Ovary (tissue), 9 donors: ENCODE measurements around the gene MATN4. TPM values are rescaled to one million over a fixed set of nuclear protein-coding genes. Genes with fewer than 3 reads are reported as not detected.

Experiments used
- DNase-seq, 5 donors: peaks; one replicate each; pipeline ENCODE4 v3.0.0-alpha.2; 2019 to 2020
- H3K27ac ChIP-seq, 2 donors: fragments of 200-600 bp; one replicate each; pipeline versions ENCODE4 v1.5.1 to v1.8.0; 2019 to 2022
- H3K27me3 ChIP-seq: fragments of 200-600 bp; one replicate; pipeline ENCODE4 v1.8.0; 2022
- H3K36me3 ChIP-seq: fragments of 200-600 bp; sonication (generic); one replicate; pipeline ENCODE4 v1.5.1; 2019
- H3K4me1 ChIP-seq: one replicate; pipeline ENCODE4 v1.8.1; 2013; ENCODE audit warnings: mild to moderate bottlenecking, moderate library complexity; ENCODE audit not compliant: insufficient read depth
- H3K4me3 ChIP-seq: fragments of 200-600 bp; sonication (generic); one replicate; pipeline ENCODE4 v1.5.1; 2017
- H3K9me3 ChIP-seq, 2 donors: fragments of 200-600 bp in 1 of 2; sonication (generic) in 1 of 2; one replicate each; pipeline versions ENCODE4 v1.5.1 to v1.8.1; 2013 to 2019; ENCODE audit warnings: mild to moderate bottlenecking in 1 of 2, moderate library complexity in 1 of 2
- CTCF ChIP-seq, 3 donors: fragments of 450-650 bp in 2 of 3; fragments of 200-600 bp in 1 of 3; IDR thresholded peaks; one replicate each; pipeline versions ENCODE4 v1.5.1 to v1.8.0; 2016 to 2022; ENCODE audit warnings: antibody characterized with exemption in 3 of 3, mild to moderate bottlenecking in 1 of 3
- EP300 ChIP-seq: sonication (generic); formaldehyde crosslinking; IDR thresholded peaks from one replicate; pipeline ENCODE4 v1.6.1; 2017; ENCODE audit warnings: antibody characterized with exemption
- POLR2A ChIP-seq: fragments of 450-650 bp; IDR thresholded peaks from one replicate; pipeline ENCODE4 v1.6.1; 2017; ENCODE audit warnings: antibody characterized with exemption, mild to moderate bottlenecking, moderate library complexity
- WGBS, 3 donors: extraction: QIAGEN DNeasy Blood & Tissue Kit in 1 of 3; methylation state at CpG; one replicate each; pipeline versions ENCODE4 v1.1.5 to v1.1.7; 2013 to 2017; 5-methylcytosine and 5-hydroxymethylcytosine counted together
- intact Hi-C, 4 donors: fragments of 100-400 bp; cut with DNase I; formaldehyde crosslinking; loops; one replicate each; pipeline versions ENCODE4 v1.11.0 to v1.15.1; 2022 to 2023
- polyA plus RNA-seq, 2 donors: library from polyadenylated mRNA; stranded (reverse); fragments of 200-250 nt in 1 of 2; fragments of 350-450 nt in 1 of 2; fragmentation: Illumina TruSeq in 1 of 2; extraction: RNeasy Lipid Tissue Mini Kit (QIAGEN cat#74804) in 1 of 2; gene quantifications; one replicate each; pipeline ENCODE4 v1.2.3, GENCODE V29; 2013 to 2014
- total RNA-seq, 7 donors: library from RNA; depleted of rRNA in 2 of 7; stranded (reverse); fragments of >200 nt in 2 of 7; fragmentation: NEBNext Ultra II Directional in 3 of 7; extraction: Animal tissue kit (Norgen Biotek cat#: 25700) in 3 of 7; gene quantifications; one replicate each; pipeline versions ENCODE4 v1.1.0 to v1.2.4, GENCODE V29; 2016 to 2023
- donor health status: DM: no; HTN: no; CAD: no; lungs with moderate emphysema.
- donor health status: DM: no; HTN: no; CAD: no.
- donor health status: Bipolar disorder and iron deficiency.
- donor health status: DM: yes; HTN: yes; CAD: no.
- donor health status: DM: no; HTN: no; CAD: no.
- donor health status: DM: yes; HTN: yes; CAD: no.

MATN4 gene
- total and polyA plus RNA-seq, 9 donors = 0.10 TPM; not detected in 8

- WGBS, 3 donors = 85 to 88% (median 85%) methylated on average over 5 of the region's 5 CpGs
- no peak for DNase-seq
- Histone ChIP-seq H3K36me3 (no peaks in the 10 kb centered on the region), H3K27ac (no peak overlapping the region), H3K9me3 (no peaks in the 10 kb centered on the region), H3K4me1 (no peaks in the 10 kb centered on the region), H3K27me3 (no peaks in the 10 kb centered on the region), H3K4me3 (no peak overlapping the region)
- intact Hi-C loops = loop anchor here in 2 of 4 donors (2.0 to 10.0 kb wide), 2 partner anchors 116 to 454 kb away; no protein-coding TSS in a partner anchor
- TF ChIP-seq EP300 = no peak
- TF ChIP-seq POLR2A = no peak
- no peak for TF ChIP-seq CTCF (IDR thresholded peaks at IDR 0.05)
Observed at GRCh38 chr20:45320948-45321595, 13.0 kb upstream of the MATN4 start.

- no peak for DNase-seq
- TF ChIP-seq CTCF (IDR thresholded peaks at IDR 0.05) = no peak
- no peak for TF ChIP-seq POLR2A
- TF ChIP-seq EP300 = no peak
- WGBS, 3 donors = 69 to 86% (median 81%) methylated on average over 2 of the region's 2 CpGs
Observed at GRCh38 chr20:45318948-45319347, 10.8 kb upstream of the MATN4 start.

GRCh38 chr20:45318386-45318939 is 10.4 kb upstream of the MATN4 start:
- Histone ChIP-seq H3K27ac (no peak overlapping the region), H3K4me1 (no peaks in the 10 kb centered on the region), H3K4me3 (no peak overlapping the region), H3K36me3 (no peaks in the 10 kb centered on the region), H3K27me3 (no peaks in the 10 kb centered on the region), H3K9me3 (no peaks in the 10 kb centered on the region)
- no peak for TF ChIP-seq POLR2A
- TF ChIP-seq CTCF (IDR thresholded peaks at IDR 0.05) = no peak
- TF ChIP-seq EP300 = no peak
- intact Hi-C loops = loop anchor here (5.0 to 10.0 kb wide), 5 partner anchors 119 to 456 kb away; no protein-coding TSS in a partner anchor
- 67 to 82% (median 76%) methylated on average over 7 of the region's 7 CpGs for WGBS, 3 donors
- no peak for DNase-seq

More at GRCh38 chr20:45318948-45319347, 10.8 kb upstream of the MATN4 start:
- Histone ChIP-seq H3K4me3 (no peak overlapping the region), H3K9me3 (no peaks in the 10 kb centered on the region), H3K27me3 (no peaks in the 10 kb centered on the region), H3K36me3 (no peaks in the 10 kb centered on the region), H3K4me1 (no peaks in the 10 kb centered on the region), H3K27ac (no peak overlapping the region)
- intact Hi-C loops = loop anchor here (5.0 to 10.0 kb wide), 5 partner anchors 118 to 456 kb away; no protein-coding TSS in a partner anchor

- H3K4me1 ChIP-seq = no peaks in the 10 kb centered on the region
- TF ChIP-seq EP300 (no peak), POLR2A (no peak), CTCF (IDR thresholded peaks at IDR 0.05) (no peak)
- DNase-seq = no peak
- H3K27ac ChIP-seq = no peak overlapping the region
- no peaks in the 10 kb centered on the region for H3K27me3 ChIP-seq
- no peaks in the 10 kb centered on the region for H3K9me3 ChIP-seq
- 52 to 65% (median 59%) methylated on average over 3 of the region's 3 CpGs for WGBS, 3 donors
- no peak overlapping the region for H3K4me3 ChIP-seq
- no peaks in the 10 kb centered on the region for H3K36me3 ChIP-seq
- intact Hi-C loops = loop anchor here (5.0 to 10.0 kb wide), 5 partner anchors 119 to 457 kb away; no protein-coding TSS in a partner anchor
Observed at GRCh38 chr20:45317826-45318225, 9.7 kb upstream of the MATN4 start.
